ENCODE results near the gene TEX26. TPM values are rescaled to one million over a fixed set of nuclear protein-coding genes. Genes with fewer than 3 reads are reported as not detected.
"Not testable (repeated sequence)": the region's sequence is repeated elsewhere in the genome, so short reads cannot be mapped to it uniquely, and the experiment has no call there.

The TEX26 gene
- total RNA-seq, 4 donors from 2014 or later, result 0.69 to 0.97 TPM; not detected in 2

- H3K9me3 ChIP-seq, result no peaks in the 10 kb centered on the region
- intact Hi-C loops (cut with DNase I), result no loop called here
- H3K4me3 ChIP-seq, result no peak overlapping the region
- H3K36me3 ChIP-seq, result no peaks in the 10 kb centered on the region
- H3K27me3 ChIP-seq, result no peaks in the 10 kb centered on the region
- 92% methylated on average over 2 of the region's 3 CpGs for WGBS
- no peaks in the 10 kb centered on the region for H3K4me1 ChIP-seq
- TF ChIP-seq, protein P1, sequence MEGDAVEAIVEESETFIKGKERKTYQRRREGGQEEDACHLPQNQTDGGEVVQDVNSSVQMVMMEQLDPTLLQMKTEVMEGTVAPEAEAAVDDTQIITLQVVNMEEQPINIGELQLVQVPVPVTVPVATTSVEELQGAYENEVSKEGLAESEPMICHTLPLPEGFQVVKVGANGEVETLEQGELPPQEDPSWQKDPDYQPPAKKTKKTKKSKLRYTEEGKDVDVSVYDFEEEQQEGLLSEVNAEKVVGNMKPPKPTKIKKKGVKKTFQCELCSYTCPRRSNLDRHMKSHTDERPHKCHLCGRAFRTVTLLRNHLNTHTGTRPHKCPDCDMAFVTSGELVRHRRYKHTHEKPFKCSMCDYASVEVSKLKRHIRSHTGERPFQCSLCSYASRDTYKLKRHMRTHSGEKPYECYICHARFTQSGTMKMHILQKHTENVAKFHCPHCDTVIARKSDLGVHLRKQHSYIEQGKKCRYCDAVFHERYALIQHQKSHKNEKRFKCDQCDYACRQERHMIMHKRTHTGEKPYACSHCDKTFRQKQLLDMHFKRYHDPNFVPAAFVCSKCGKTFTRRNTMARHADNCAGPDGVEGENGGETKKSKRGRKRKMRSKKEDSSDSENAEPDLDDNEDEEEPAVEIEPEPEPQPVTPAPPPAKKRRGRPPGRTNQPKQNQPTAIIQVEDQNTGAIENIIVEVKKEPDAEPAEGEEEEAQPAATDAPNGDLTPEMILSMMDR (IDR thresholded peaks at IDR 0.05), result no peak
- no peak for TF ChIP-seq POLR2A (IDR thresholded peaks at IDR 0.05; ENCODE audit: low read depth)
- TF ChIP-seq EP300 (IDR thresholded peaks at IDR 0.05), result no peak
- TF ChIP-seq POLR2AphosphoS5 (IDR thresholded peaks at IDR 0.05), result no peak
- DNase-seq (ENCODE audit: extremely low spot score), result no peak
- no peak overlapping the region for H3K27ac ChIP-seq (replicated peaks in 1 of 4)
These were observed 7.7 kb upstream of the TEX26 start for GRCh38 chr13:30924721-30925120.

DNA sequence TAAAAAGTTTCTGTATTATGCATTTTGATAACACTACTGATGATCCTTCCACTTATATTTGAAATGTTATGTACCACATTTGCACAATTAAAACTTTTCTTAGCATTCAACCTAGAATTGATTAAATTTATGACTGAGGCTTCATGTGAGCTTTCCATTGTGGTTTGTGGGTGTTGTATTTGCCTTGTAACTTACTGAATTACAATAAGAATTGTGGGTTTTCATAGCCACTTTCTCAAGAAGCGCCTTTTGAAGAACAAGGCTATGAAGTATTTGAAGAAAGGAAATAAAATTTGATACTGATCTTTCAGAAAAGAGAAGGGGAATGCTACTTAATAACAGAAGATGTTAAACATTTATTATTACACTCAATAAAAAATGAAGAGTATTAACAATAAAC is 7.0 kb upstream of the TEX26 start:
- 91% methylated on average over 1 of the region's 1 CpG for WGBS
- intact Hi-C loops (cut with DNase I), result no loop called here
- Histone ChIP-seq H3K27ac (replicated peaks in 1 of 4) (no peak overlapping the region), H3K4me3 (no peak overlapping the region), H3K4me1 (no peaks in the 10 kb centered on the region), H3K9me3 (no peaks in the 10 kb centered on the region), H3K36me3 (no peaks in the 10 kb centered on the region), H3K27me3 (no peaks in the 10 kb centered on the region)
- no peak for TF ChIP-seq POLR2A (IDR thresholded peaks at IDR 0.05; ENCODE audit: low read depth)
- no peak for TF ChIP-seq EP300 (IDR thresholded peaks at IDR 0.05)
- TF ChIP-seq, protein P1 (IDR thresholded peaks at IDR 0.05), result no peak
- no peak for TF ChIP-seq POLR2AphosphoS5 (IDR thresholded peaks at IDR 0.05)
- no peak for DNase-seq (ENCODE audit: extremely low spot score)

DNA sequence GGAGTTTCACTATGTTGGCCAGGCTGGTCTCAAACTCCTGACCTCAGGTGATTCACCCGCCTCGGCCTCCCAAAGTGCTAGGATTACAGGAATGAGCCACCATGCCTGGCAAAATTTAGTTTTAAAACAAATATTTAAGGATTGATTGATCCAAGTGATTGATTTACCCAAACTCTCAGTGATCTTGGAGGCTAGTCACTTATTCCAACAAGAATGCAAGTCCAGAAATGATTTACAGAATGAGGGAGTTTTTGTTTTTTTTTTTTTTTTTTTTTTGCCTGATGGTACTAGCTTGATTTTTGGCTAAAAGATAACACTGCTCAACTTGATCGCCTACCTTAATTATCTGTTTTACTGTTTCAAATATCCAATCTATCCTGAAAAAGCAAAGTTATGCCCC is 5.7 kb upstream of the TEX26 start:
- 90% methylated on average over 3 of the region's 3 CpGs for WGBS
- Histone ChIP-seq H3K4me1 (no peaks in the 10 kb centered on the region), H3K36me3 (no peaks in the 10 kb centered on the region), H3K27ac (replicated peaks in 1 of 4) (no peak overlapping the region), H3K9me3 (no peaks in the 10 kb centered on the region), H3K4me3 (no peak overlapping the region), H3K27me3 (no peaks in the 10 kb centered on the region)
- DNase-seq (ENCODE audit: extremely low spot score), result no peak
- TF ChIP-seq POLR2A (IDR thresholded peaks at IDR 0.05; ENCODE audit: low read depth) (no peak), POLR2AphosphoS5 (IDR thresholded peaks at IDR 0.05) (no peak), EP300 (IDR thresholded peaks at IDR 0.05) (no peak)
- TF ChIP-seq, protein P1 (IDR thresholded peaks at IDR 0.05), result no peak
- intact Hi-C loops (cut with DNase I), result no loop called here

- 73% methylated on average over 3 of the region's 3 CpGs for WGBS
- H3K9me3 ChIP-seq; H3K4me1 ChIP-seq; DNase-seq (ENCODE audit: extremely low spot score); H3K36me3 ChIP-seq; H3K27me3 ChIP-seq; H3K27ac ChIP-seq (replicated peaks in 1 of 4); H3K4me3 ChIP-seq; intact Hi-C loops (cut with DNase I): not testable (repeated sequence)
These were observed 5.3 kb upstream of the TEX26 start for GRCh38 chr13:30927188-30927587.

DNA sequence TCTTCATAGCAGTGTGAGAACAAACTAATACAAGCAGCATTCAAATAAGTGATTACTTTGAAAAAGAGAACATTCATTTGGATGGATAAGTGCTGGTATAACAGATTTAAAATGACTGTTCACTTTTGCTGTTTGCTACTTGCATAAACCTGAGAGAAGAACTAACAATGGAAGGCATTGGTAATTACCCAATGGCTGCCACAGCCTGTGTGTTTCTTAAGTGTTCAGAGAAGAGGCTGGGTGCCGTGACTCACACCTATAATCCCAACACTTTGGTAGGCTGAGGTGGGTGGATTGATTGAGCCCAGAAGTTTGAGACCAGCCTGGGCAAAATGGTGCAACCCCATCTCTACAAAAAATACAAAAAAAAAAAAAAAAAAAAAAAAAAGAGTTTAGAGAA is 4.9 kb upstream of the TEX26 start:
- Histone ChIP-seq H3K4me3 (no peak overlapping the region), H3K27ac (replicated peaks in 1 of 4) (no peak overlapping the region), H3K9me3 (no peaks in the 10 kb centered on the region), H3K4me1 (peaks cover 0 to 3% (median 3%) of the 10 kb centered on the region in 4 donors), H3K36me3 (no peaks in the 10 kb centered on the region), H3K27me3 (peaks cover 0 to 3% (median 0%) of the 10 kb centered on the region in 4 donors)
- TF ChIP-seq, protein P1 (IDR thresholded peaks at IDR 0.05), result no peak
- TF ChIP-seq EP300 (IDR thresholded peaks at IDR 0.05), result no peak
- TF ChIP-seq POLR2AphosphoS5 (IDR thresholded peaks at IDR 0.05), result no peak
- TF ChIP-seq POLR2A (IDR thresholded peaks at IDR 0.05; ENCODE audit: low read depth), result no peak
- DNase-seq (ENCODE audit: extremely low spot score), result no peak
- intact Hi-C loops (cut with DNase I), result no loop called here
- WGBS, result 95% methylated on average over 1 of the region's 1 CpG

All from esophagus muscularis mucosa (tissue), 4 donors.